ENCODE measurements around the gene FBXO17. TPM values are rescaled to one million over a fixed set of nuclear protein-coding genes. Genes with fewer than 3 reads are reported as not detected.
A peak's percentile ranks its signal among the peaks of the same experiment; 100 is the strongest.
"Not testable (repeated sequence)": the region's sequence is repeated elsewhere in the genome, so short reads cannot be mapped to it uniquely, and the experiment has no call there.

Gene FBXO17
- total RNA-seq, 1 donor = 22.9 TPM

- DNase-seq (ENCODE audit: low read depth) = peak; percentile 67
- no peak for TF ChIP-seq CTCF (IDR thresholded peaks at IDR 0.05; ENCODE audit: insufficient read depth, low read length)
- H3K4me3 ChIP-seq (ENCODE audit: low read depth, low read length) = no peak overlapping the region
Measured at GRCh38 chr19:38993271-38993670, 17.7 kb upstream of the FBXO17 start.

DNA sequence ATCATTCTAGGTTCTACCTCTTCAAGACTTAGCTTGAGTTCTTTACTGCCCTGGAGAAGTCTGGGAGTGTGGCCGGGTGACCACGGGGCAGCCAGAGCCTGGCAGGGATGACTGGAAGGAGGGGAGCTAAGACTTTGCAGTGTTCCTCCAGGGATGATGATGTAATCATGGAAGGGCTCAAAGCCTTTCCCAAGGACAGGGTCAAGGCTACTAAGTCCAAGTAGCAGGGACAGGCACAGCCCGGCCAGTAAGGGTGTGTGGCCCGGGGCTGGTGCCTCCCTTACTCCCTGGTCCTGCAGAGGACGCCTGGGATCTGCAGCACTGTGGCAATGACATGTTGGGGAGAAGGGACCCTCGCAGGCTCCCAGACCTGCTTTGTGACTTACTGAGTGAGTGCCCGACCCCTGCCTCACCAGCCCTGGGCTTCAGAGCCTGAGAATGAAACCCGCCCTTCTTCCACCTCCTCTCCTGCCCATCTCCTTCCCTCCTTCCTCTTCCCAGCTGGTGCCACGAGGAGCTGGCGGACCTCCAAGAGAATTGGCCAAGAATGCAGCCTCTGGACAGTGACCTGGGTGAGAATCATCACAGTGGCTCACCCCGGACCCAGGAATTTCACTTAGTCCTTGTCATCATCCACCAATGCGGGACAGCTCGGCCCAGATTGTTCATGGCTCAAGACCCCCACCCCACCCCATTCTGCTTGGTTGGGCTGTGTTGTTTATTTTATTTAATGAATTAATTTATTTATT lies 15.6 kb upstream of the FBXO17 start:
- peak; percentile 8 for DNase-seq (ENCODE audit: low read depth)
- H3K4me3 ChIP-seq (ENCODE audit: low read depth, low read length) = no peak overlapping the region
- no peak for TF ChIP-seq CTCF (IDR thresholded peaks at IDR 0.05; ENCODE audit: insufficient read depth, low read length)

GRCh38 chr19:38989614-38990013 lies 14.1 kb upstream of the FBXO17 start:
- H3K4me3 ChIP-seq (ENCODE audit: low read depth, low read length); DNase-seq (ENCODE audit: low read depth): not testable (repeated sequence)

GRCh38 chr19:38989066-38989605 lies 13.6 kb upstream of the FBXO17 start:
- H3K4me3 ChIP-seq (ENCODE audit: low read depth, low read length) = no peak overlapping the region
- peak; percentile 17 for DNase-seq (ENCODE audit: low read depth)
- no peak for TF ChIP-seq CTCF (IDR thresholded peaks at IDR 0.05; ENCODE audit: insufficient read depth, low read length)

- H3K4me3 ChIP-seq (ENCODE audit: low read depth, low read length); DNase-seq (ENCODE audit: low read depth): not testable (repeated sequence)
Measured at GRCh38 chr19:38988627-38989026, 13.1 kb upstream of the FBXO17 start.

GRCh38 chr19:38987745-38988144 lies 12.2 kb upstream of the FBXO17 start:
- H3K4me3 ChIP-seq (ENCODE audit: low read depth, low read length); DNase-seq (ENCODE audit: low read depth): not testable (repeated sequence)

GRCh38 chr19:38985262-38985661 lies 9.7 kb upstream of the FBXO17 start:
- TF ChIP-seq CTCF (IDR thresholded peaks at IDR 0.05; ENCODE audit: insufficient read depth, low read length) = no peak
- no peak for DNase-seq (ENCODE audit: low read depth)
- H3K4me3 ChIP-seq (ENCODE audit: low read depth, low read length) = no peak overlapping the region

GRCh38 chr19:38980583-38981374 lies 5.2 kb upstream of the FBXO17 start:
- H3K4me3 ChIP-seq (ENCODE audit: low read depth, low read length) = no peak overlapping the region
- no peak for DNase-seq (ENCODE audit: low read depth)
- no peak for TF ChIP-seq CTCF (IDR thresholded peaks at IDR 0.05; ENCODE audit: insufficient read depth, low read length)
